Measurements from ENCODE around the gene GPR32.
A peak's percentile ranks its signal among the peaks of the same experiment; 100 is the strongest.
"Not testable (repeated sequence)": the region's sequence is repeated elsewhere in the genome, so short reads cannot be mapped to it uniquely, and the experiment has no call there.

Gene GPR32

GRCh38 chr19:50799547-50799851 lies 29.2 kb downstream of the GPR32 start:
- DNase-seq (ENCODE audit: low read depth in 2 of 2), result no peak

GRCh38 chr19:50801107-50801506 lies 30.8 kb downstream of the GPR32 start:
- DNase-seq (ENCODE audit: low read depth in 2 of 2), result no peak

GRCh38 chr19:50803633-50804419 lies 33.6 kb downstream of the GPR32 start:
- DNase-seq (ENCODE audit: low read depth in 2 of 2), result no peak

GRCh38 chr19:50804420-50805272 lies 34.4 kb downstream of the GPR32 start:
- peak; percentile 97 to 98 for DNase-seq (ENCODE audit: low read depth in 2 of 2)

- no peak for DNase-seq (ENCODE audit: low read depth in 2 of 2)
Observed at GRCh38 chr19:50808856-50809255, 38.6 kb downstream of the GPR32 start.

- DNase-seq (ENCODE audit: low read depth in 2 of 2), result not testable (repeated sequence)
Observed at GRCh38 chr19:50811622-50812238, 41.5 kb downstream of the GPR32 start.

GRCh38 chr19:50812474-50812873 lies 42.2 kb downstream of the GPR32 start:
- no peak for DNase-seq (ENCODE audit: low read depth in 2 of 2)

GRCh38 chr19:50814883-50815282 lies 44.6 kb downstream of the GPR32 start:
- no peak for DNase-seq (ENCODE audit: low read depth in 2 of 2)

GRCh38 chr19:50815439-50815838 lies 45.2 kb downstream of the GPR32 start:
- no peak for DNase-seq (ENCODE audit: low read depth in 2 of 2)

GRCh38 chr19:50817941-50818858 lies 47.9 kb downstream of the GPR32 start:
- no peak for DNase-seq (ENCODE audit: low read depth in 2 of 2)

- no peak for DNase-seq (ENCODE audit: low read depth in 2 of 2)
Observed at GRCh38 chr19:50818859-50819472, 48.7 kb downstream of the GPR32 start.

- DNase-seq (ENCODE audit: low read depth in 2 of 2), result no peak
Observed at GRCh38 chr19:50819636-50820035, 49.4 kb downstream of the GPR32 start.

- no peak for DNase-seq (ENCODE audit: low read depth in 2 of 2)
Observed at GRCh38 chr19:50820086-50820485, 49.8 kb downstream of the GPR32 start.

GRCh38 chr19:50820549-50821247 lies 50.4 kb downstream of the GPR32 start:
- no peak for DNase-seq (ENCODE audit: low read depth in 2 of 2)

GRCh38 chr19:50821248-50821612 lies 51.0 kb downstream of the GPR32 start:
- DNase-seq (ENCODE audit: low read depth in 2 of 2), result no peak
